AG04449 (cell line): ENCODE results near the gene CAPN13.
"Not testable (repeated sequence)": the region's sequence is repeated elsewhere in the genome, so short reads cannot be mapped to it uniquely, and the experiment has no call there.

Experiments
- CTCF ChIA-PET: fragments of 350-600 bp; formaldehyde crosslinking; extraction: SDS; loops from one replicate; lab custom pipeline; 2021; ENCODE audit warnings: antibody characterized with exemption; lab: Yijun Ruan, JAX
- POLR2A ChIA-PET: fragments of 400-600, 350-600 bp; formaldehyde crosslinking; extraction: SDS; loops from one replicate; lab custom pipeline; 2020; ENCODE audit warnings: antibody characterized with exemption, inconsistent platforms; lab: Yijun Ruan, JAX
- DNase-seq: peaks from one replicate; pipeline ENCODE4 v3.0.0-alpha.2; 2010; ENCODE audit warnings: low read depth, low spot score
- H3K4me3 ChIP-seq: 2 replicates; pipeline ENCODE4 v1.5.1; 2011; ENCODE audit warnings: low read depth, mild to moderate bottlenecking, control low read depth, low read length
- TF ChIP-seq, protein P1 (sequence below): IDR thresholded peaks from one replicate; pipeline ENCODE4 v1.5.1; 2011; ENCODE audit warnings: mild to moderate bottlenecking, moderate library complexity, low read length, control low read depth, inconsistent platforms; ENCODE audit not compliant: insufficient read depth; ENCODE audit errors: missing control alignments

CAPN13 gene

DNA sequence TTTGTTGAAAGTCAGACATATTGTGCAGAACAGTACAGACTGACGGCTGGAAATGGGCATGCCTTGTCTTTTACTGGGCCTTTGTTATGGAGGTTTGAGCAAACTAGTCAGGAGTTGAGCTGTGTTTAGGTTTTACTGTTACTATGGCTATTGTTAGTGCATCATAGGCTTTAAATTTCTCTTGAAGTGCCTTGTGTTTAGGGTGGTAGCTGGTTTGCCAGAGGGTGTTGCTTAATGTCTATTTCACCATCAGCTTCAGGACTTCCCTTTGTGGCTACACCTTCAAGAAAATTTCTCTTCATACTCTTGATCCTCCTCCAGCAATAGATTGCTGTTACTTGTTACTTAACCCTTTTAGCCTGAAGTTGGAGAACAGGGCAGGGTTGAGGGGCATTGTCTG, 104.6 kb downstream of the CAPN13 start:
- DNase-seq: no peak
- ChIA-PET CTCF (interaction anchor here (1.2 to 16.7 kb wide), 6 partner anchors 8 to 531 kb away, joined by 3 to 799 read pairs (median 14); no protein-coding TSS in a partner anchor), POLR2A (no interaction called here)
- H3K4me3 ChIP-seq: no peak overlapping the region
- TF ChIP-seq, protein P1, sequence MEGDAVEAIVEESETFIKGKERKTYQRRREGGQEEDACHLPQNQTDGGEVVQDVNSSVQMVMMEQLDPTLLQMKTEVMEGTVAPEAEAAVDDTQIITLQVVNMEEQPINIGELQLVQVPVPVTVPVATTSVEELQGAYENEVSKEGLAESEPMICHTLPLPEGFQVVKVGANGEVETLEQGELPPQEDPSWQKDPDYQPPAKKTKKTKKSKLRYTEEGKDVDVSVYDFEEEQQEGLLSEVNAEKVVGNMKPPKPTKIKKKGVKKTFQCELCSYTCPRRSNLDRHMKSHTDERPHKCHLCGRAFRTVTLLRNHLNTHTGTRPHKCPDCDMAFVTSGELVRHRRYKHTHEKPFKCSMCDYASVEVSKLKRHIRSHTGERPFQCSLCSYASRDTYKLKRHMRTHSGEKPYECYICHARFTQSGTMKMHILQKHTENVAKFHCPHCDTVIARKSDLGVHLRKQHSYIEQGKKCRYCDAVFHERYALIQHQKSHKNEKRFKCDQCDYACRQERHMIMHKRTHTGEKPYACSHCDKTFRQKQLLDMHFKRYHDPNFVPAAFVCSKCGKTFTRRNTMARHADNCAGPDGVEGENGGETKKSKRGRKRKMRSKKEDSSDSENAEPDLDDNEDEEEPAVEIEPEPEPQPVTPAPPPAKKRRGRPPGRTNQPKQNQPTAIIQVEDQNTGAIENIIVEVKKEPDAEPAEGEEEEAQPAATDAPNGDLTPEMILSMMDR: no peak

GRCh38 chr2:30701782-30702181, 105.5 kb downstream of the CAPN13 start:
- CTCF ChIA-PET: interaction anchor here (1.3 to 16.7 kb wide), 4 partner anchors 9 to 530 kb away, joined by 4 to 799 read pairs (median 264); no protein-coding TSS in a partner anchor
- POLR2A ChIA-PET: no interaction called here
- no peak overlapping the region for H3K4me3 ChIP-seq
- TF ChIP-seq, protein P1: no peak
- no peak for DNase-seq

GRCh38 chr2:30697242-30698103, 109.8 kb downstream of the CAPN13 start:
- H3K4me3 ChIP-seq, POLR2A ChIA-PET, DNase-seq: not testable (repeated sequence)
- CTCF ChIA-PET: interaction anchor here (0.6 to 8.6 kb wide), 3 partner anchors 9 to 374 kb away, joined by 3 to 153 read pairs (median 3); no protein-coding TSS in a partner anchor

- DNase-seq: no peak
- ChIA-PET CTCF (interaction anchor here (0.5 to 8.6 kb wide), 7 partner anchors 9 to 531 kb away, joined by 3 to 153 read pairs (median 4); no protein-coding TSS in a partner anchor), POLR2A (no interaction called here)
- TF ChIP-seq, protein P1: no peak
- H3K4me3 ChIP-seq: no peak overlapping the region
Measured at GRCh38 chr2:30695749-30696148, 111.5 kb downstream of the CAPN13 start.

DNA sequence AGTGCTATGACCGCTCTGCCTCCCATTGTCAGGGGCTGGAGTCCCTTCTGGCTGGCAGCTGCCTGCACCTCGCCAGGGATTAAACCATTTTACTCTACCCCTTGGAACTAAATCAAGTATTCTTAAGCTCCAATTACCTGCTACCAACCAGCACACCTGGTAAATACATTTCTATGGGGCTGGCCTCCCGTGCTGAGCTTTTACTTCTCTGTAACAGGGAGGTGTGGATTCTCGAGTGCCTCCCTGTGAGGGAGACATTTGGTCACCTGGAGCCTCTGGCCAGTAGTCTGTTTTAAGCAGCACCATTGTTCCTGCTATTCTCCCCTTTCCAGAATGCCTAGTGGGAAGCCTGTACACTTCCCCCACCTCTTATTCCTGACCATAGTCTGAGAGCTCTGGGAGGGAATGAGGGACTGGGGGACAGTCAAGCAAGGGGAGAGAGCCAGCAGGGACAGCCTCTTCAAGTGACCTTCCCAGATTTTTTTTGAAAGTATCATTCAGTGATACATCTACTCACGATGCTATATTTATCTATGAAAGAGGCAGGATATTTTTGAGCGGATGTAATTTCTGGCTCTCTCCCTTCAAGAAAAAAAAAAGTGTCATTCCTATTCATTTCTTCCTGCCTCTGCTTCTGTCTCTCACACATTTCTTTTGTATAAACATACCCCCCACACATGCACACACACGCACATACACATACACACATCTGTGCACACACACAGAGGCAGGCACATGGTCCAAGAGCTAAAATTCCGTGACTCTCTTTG, 112.8 kb downstream of the CAPN13 start:
- DNase-seq: no peak
- no peak overlapping the region for H3K4me3 ChIP-seq
- POLR2A ChIA-PET: no interaction called here
- CTCF ChIA-PET: interaction anchor here (1.0 to 8.6 kb wide), 4 partner anchors 15 to 530 kb away, joined by 3 to 153 read pairs (median 26); no protein-coding TSS in a partner anchor
- TF ChIP-seq, protein P1: no peak

DNA sequence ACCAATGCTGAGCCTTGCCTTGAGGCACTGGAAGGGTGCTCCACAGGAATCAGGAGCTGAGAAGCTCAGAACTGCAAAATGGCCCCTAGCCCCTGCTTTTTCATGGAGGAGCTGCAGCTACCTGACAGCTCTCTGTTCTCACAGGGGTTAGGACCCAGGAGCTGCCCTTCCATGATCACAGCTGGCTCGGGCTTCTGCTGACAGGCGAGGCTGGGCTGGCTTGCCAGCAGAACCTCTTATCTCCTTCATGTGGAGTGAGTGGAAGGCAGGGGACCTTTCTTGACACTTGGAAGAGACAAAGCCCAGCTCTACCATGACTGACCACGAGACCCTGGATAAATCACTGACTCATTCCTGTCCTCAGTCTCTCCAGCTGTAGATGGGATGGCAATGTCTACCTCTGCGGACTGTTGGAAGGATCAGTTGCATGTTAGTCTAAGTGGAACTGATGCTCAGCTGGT, 113.4 kb downstream of the CAPN13 start:
- CTCF ChIA-PET: interaction anchor here (1.7 to 8.6 kb wide), 4 partner anchors 16 to 529 kb away, joined by 4 to 153 read pairs (median 26); no protein-coding TSS in a partner anchor
- POLR2A ChIA-PET: no interaction called here

More for the DNA sequence above, 113.4 kb downstream of the CAPN13 start:
- TF ChIP-seq, protein P1: no peak
- DNase-seq: no peak
- H3K4me3 ChIP-seq: no peak overlapping the region
